Right atrium auricular region (tissue), 2 donors: Measurements from ENCODE around the gene MYOM1. TPM values are rescaled to one million over a fixed set of nuclear protein-coding genes. Genes with fewer than 3 reads are reported as not detected.
A peak's percentile ranks its signal among the peaks of the same experiment; 100 is the strongest.

Experiments
- DNase-seq: peaks from one replicate; pipeline ENCODE4 v3.0.0-alpha.2; 2019; ENCODE audit warnings: low spot score
- H3K27ac ChIP-seq, 2 donors: fragments of 200-600 bp; sonication (generic); 1 replicate in 1 of 2; 2 replicates in 1 of 2; pipeline ENCODE4 v1.5.1; 2016 to 2019
- H3K27me3 ChIP-seq, 2 donors: fragments of 200-600 bp; sonication (generic); one replicate each; pipeline versions ENCODE4 v1.5.1 to v1.6.0; 2017 to 2019
- H3K36me3 ChIP-seq: fragments of 200-600 bp; sonication (generic); one replicate; pipeline ENCODE4 v1.5.1; 2016
- H3K4me1 ChIP-seq, 2 donors: fragments of 200-600 bp; sonication (generic); one replicate each; pipeline versions ENCODE4 v1.5.1 to v1.6.0; 2017 to 2019
- H3K4me3 ChIP-seq, 2 donors: fragments of 200-600 bp; sonication (generic); 1 replicate in 1 of 2; 2 replicates in 1 of 2; pipeline ENCODE4 v1.5.1; 2017 to 2019; ENCODE audit warnings: mild to moderate bottlenecking in 1 of 2, moderate library complexity in 1 of 2
- H3K9me3 ChIP-seq, 2 donors: fragments of 200-600 bp; sonication (generic); one replicate each; pipeline ENCODE4 v1.5.1; 2019
- total RNA-seq, 2 donors: library from RNA; depleted of rRNA; stranded (reverse); fragments of >200 nt; gene quantifications; one replicate each; pipeline ENCODE4 v1.1.0, GENCODE V29; 2016
- TF ChIP-seq, protein P1 (sequence below), 2 donors: fragments of 200-600 bp; sonication (generic); IDR thresholded peaks; one replicate each; pipeline ENCODE4 v1.5.1; 2019; ENCODE audit warnings: antibody characterized with exemption in 2 of 2

MYOM1 gene
- total RNA-seq, 2 donors from 2014 or later = 357 to 410 TPM

DNA sequence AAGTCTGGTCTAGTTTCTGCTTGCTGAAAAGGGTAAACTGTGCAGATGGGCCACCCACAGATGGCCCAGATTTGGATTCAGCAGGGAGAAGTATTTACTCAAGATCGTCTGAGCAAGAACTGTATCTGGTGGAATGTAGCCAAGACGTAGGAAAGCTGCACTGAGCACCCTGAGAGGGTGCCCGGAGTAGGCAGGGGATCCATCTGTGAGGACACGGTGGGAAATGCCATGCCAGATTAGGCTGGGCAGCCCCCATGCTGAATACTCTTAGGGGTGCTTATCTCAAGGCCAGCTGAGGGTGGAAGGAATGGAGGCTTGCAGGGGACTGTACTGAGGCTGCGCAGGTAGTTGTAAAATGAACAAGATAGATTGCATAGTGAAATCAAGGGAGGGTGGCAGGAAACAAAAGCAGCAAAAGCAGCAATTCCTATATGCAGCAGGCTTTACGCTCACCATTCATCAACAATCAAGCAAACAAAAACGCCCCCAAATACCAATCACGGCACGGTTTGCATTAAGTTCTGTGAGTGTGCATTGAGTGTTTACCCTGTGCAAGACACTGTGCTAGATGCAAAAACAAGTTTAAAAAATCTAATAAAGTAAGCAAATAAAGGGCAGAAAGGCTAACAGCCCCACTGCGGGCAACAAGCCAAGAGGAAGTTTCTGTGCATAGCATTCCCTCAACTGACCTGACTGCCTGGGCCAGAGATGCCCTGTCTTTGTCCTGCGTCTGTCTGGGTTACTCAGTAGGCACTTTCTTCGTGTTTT is 174.7 kb downstream of the MYOM1 start:
- Histone ChIP-seq H3K9me3 (no peaks in the 10 kb centered on the region), H3K36me3 (no peaks in the 10 kb centered on the region), H3K4me1 (no peaks in the 10 kb centered on the region), H3K27ac (no peak overlapping the region), H3K4me3 (no peak overlapping the region), H3K27me3 (no peaks in the 10 kb centered on the region)
- TF ChIP-seq, protein P1, sequence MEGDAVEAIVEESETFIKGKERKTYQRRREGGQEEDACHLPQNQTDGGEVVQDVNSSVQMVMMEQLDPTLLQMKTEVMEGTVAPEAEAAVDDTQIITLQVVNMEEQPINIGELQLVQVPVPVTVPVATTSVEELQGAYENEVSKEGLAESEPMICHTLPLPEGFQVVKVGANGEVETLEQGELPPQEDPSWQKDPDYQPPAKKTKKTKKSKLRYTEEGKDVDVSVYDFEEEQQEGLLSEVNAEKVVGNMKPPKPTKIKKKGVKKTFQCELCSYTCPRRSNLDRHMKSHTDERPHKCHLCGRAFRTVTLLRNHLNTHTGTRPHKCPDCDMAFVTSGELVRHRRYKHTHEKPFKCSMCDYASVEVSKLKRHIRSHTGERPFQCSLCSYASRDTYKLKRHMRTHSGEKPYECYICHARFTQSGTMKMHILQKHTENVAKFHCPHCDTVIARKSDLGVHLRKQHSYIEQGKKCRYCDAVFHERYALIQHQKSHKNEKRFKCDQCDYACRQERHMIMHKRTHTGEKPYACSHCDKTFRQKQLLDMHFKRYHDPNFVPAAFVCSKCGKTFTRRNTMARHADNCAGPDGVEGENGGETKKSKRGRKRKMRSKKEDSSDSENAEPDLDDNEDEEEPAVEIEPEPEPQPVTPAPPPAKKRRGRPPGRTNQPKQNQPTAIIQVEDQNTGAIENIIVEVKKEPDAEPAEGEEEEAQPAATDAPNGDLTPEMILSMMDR (IDR thresholded peaks at IDR 0.05) = no peak
- no peak for DNase-seq

DNA sequence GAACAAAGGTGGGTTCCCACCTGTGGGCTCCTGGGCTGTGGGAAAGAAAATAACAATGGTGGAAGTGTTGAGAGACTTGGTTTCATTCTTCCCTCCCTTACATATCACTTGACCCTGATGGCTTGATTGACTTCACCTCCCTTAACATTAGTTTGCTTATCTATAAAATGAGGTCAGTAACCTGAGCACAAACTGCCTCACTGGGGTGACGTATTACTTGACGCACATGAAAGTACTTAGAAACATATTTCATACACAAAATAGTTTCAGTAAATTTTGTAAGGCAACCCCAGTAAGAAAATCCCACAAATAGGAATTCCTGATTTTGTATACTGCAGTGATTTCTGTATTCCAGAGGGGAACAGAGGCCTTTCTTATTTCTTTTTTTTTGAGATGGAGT is 177.4 kb downstream of the MYOM1 start:
- peak; percentile 7 for DNase-seq
- no peaks in the 10 kb centered on the region for H3K36me3 ChIP-seq
- no peak overlapping the region for H3K27ac ChIP-seq
- TF ChIP-seq, protein P1 (IDR thresholded peaks at IDR 0.05) = no peak
- no peaks in the 10 kb centered on the region for H3K27me3 ChIP-seq
- no peaks in the 10 kb centered on the region for H3K4me1 ChIP-seq
- H3K9me3 ChIP-seq = no peaks in the 10 kb centered on the region
- no peak overlapping the region for H3K4me3 ChIP-seq

DNA sequence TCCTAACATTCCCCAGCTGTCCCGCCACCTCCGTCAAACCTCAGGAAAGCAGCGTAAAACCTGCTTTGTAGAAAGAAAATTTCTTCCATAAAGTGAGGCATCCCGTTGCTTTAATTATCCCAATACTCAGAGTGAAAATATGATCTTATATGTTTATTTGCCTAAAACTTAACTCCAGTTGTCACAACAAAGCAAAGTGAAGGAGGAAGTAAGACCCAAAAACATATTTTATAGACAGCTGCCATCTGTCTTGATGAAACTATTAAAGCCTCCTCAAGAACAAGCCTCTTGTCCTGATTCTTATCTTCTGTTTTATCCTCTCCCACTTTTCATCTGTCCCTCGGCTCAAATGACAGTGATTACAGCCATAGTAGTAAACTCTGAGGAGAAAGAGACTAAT is 177.9 kb downstream of the MYOM1 start:
- TF ChIP-seq, protein P1 (IDR thresholded peaks at IDR 0.05) = no peak
- Histone ChIP-seq H3K4me1 (no peaks in the 10 kb centered on the region), H3K27me3 (no peaks in the 10 kb centered on the region), H3K27ac (no peak overlapping the region), H3K36me3 (no peaks in the 10 kb centered on the region), H3K4me3 (no peak overlapping the region), H3K9me3 (no peaks in the 10 kb centered on the region)
- no peak for DNase-seq

DNA sequence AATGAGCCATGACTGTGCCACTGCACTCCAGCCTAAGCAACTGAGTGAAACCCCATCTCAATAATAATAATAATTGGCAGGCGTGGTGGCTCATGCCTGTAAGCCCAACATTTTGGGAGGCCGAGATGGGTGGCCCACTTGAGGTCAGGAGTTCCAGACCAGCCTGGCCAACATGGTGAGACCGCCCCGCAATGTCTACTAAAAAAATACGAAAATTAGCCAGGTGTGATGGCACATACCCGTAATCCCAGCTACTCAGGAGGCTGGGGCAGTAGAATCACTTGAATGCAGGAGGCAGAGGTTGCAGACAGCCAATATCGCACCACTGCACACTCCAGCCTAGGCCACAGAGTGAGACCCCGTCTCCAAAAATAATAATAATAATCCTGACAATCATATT is 178.9 kb downstream of the MYOM1 start:
- H3K4me1 ChIP-seq = no peaks in the 10 kb centered on the region
- no peak overlapping the region for H3K4me3 ChIP-seq
- peak; percentile 52 for DNase-seq
- H3K9me3 ChIP-seq = no peaks in the 10 kb centered on the region
- no peak overlapping the region for H3K27ac ChIP-seq
- H3K36me3 ChIP-seq = no peaks in the 10 kb centered on the region
- TF ChIP-seq, protein P1 (IDR thresholded peaks at IDR 0.05) = no peak
- H3K27me3 ChIP-seq = no peaks in the 10 kb centered on the region

DNA sequence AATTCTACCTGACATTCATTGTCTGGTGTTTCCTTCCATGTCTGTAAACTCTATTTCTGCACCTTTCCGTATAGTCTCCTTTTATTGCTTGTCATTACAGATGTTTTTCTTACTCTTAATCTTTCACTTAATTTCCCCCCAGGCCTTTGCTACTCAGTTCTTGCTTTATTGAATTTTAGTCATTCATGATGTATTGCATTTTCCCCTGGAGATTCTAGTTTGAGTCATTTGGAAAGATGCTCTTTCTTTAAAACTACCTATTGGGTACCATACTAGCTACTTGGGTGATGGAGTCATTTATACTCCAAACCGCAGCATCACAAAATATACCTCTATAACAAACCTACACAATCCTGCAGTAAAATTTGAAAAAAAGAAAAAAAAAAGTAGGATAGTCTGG is 179.6 kb downstream of the MYOM1 start:
- Histone ChIP-seq H3K4me1 (no peaks in the 10 kb centered on the region), H3K36me3 (no peaks in the 10 kb centered on the region), H3K27me3 (no peaks in the 10 kb centered on the region), H3K27ac (no peak overlapping the region), H3K9me3 (no peaks in the 10 kb centered on the region), H3K4me3 (no peak overlapping the region)
- DNase-seq = no peak
- TF ChIP-seq, protein P1 (IDR thresholded peaks at IDR 0.05) = no peak

DNA sequence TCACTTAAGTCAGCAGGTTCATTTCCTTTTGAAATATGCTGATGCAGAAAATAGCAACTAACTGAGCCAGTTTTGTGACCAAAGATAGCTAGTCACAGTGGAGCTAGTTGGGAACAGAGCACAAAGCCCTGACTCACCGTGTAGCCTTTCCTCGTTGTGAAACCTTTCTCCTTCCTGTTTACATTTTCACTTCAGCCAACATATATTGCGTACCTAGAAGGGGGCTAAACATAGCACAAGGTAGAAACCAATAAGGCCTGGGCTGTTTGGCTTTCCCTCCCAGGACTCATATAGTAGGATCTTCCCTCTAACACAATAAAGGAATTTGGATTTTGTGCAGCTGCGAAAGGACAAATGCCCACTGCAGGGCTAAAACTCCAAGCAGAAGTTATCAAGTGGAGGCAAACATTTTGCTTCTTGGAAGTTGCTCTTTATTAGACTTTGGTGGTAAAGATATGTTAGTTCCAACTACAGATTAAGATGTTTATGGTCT is 182.3 kb downstream of the MYOM1 start:
- no peaks in the 10 kb centered on the region for H3K36me3 ChIP-seq
- no peaks in the 10 kb centered on the region for H3K27me3 ChIP-seq
- no peaks in the 10 kb centered on the region for H3K4me1 ChIP-seq
- H3K27ac ChIP-seq = no peak overlapping the region
- TF ChIP-seq, protein P1 (IDR thresholded peaks at IDR 0.05) = no peak
- peak; percentile 50 for DNase-seq
- H3K4me3 ChIP-seq = no peak overlapping the region
- H3K9me3 ChIP-seq = no peaks in the 10 kb centered on the region
